Keratinocyte (primary cell): Measurements from ENCODE around the gene MAD1L1.

Experiments
- CTCF ChIP-seq, 3 experiments: IDR thresholded peaks in 1 of 3; conservative IDR thresholded peaks in 1 of 3; optimal IDR thresholded peaks in 1 of 3; 2 replicates in 2 of 3; 3 replicates in 1 of 3; pipeline versions ENCODE3 to v1.5.1; 2011; ENCODE audit warnings: low read length in 3 of 3, mild to moderate bottlenecking in 3 of 3, moderate library complexity in 2 of 3, control low read depth in 1 of 3, inconsistent platforms in 1 of 3; ENCODE audit not compliant: insufficient read depth in 2 of 3; ENCODE audit errors: extremely low read depth in 1 of 3
- EZH2 ChIP-seq: IDR thresholded peaks from one replicate; pipeline ENCODE4 v1.6.1; 2012; ENCODE audit warnings: inconsistent platforms, mild to moderate bottlenecking, low read length, moderate library complexity

- TF ChIP-seq CTCF (optimal IDR thresholded peaks at IDR 0.05 in 1 of 3, IDR thresholded peaks at IDR 0.05 in 1 of 3, conservative IDR thresholded peaks at IDR 0.05 in 1 of 3; ENCODE audit: extremely low read depth in 1 of 3, insufficient read depth in 2 of 3, low read length in 3 of 3): no peak
- no peak for TF ChIP-seq EZH2
Measured at GRCh38 chr7:2203766-2204300, 28.9 kb downstream of the MAD1L1 start.
